Measurements from ENCODE around the gene ITPKB.

GRCh38 chr1:226637147-226637935 lies 101.7 kb downstream of the ITPKB start:
- TF ChIP-seq CTCF (IDR thresholded peaks at IDR 0.05; ENCODE audit: borderline replicate concordance, extremely low read depth, low read length, poor library complexity, severe bottlenecking) (no peak), EZH2 (IDR thresholded peaks at IDR 0.05; ENCODE audit: borderline replicate concordance, low read depth, low read length, severe bottlenecking) (no peak)

All from DND-41 (cell line).